Stimulated activated CD8-positive, alpha-beta memory T cell treated with anti-CD3 and anti-CD28 coated beads, Interleukin-4, amount 100 ng/mL, for 48 hours (primary cell): Measurements from ENCODE around the gene PGLYRP1.
A peak's percentile ranks its signal among the peaks of the same experiment; 100 is the strongest.

Source experiments
- DNase-seq: peaks from one replicate; pipeline ENCODE4 v3.0.0-alpha.2; 2020

PGLYRP1 gene, protein sequence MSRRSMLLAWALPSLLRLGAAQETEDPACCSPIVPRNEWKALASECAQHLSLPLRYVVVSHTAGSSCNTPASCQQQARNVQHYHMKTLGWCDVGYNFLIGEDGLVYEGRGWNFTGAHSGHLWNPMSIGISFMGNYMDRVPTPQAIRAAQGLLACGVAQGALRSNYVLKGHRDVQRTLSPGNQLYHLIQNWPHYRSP

DNA sequence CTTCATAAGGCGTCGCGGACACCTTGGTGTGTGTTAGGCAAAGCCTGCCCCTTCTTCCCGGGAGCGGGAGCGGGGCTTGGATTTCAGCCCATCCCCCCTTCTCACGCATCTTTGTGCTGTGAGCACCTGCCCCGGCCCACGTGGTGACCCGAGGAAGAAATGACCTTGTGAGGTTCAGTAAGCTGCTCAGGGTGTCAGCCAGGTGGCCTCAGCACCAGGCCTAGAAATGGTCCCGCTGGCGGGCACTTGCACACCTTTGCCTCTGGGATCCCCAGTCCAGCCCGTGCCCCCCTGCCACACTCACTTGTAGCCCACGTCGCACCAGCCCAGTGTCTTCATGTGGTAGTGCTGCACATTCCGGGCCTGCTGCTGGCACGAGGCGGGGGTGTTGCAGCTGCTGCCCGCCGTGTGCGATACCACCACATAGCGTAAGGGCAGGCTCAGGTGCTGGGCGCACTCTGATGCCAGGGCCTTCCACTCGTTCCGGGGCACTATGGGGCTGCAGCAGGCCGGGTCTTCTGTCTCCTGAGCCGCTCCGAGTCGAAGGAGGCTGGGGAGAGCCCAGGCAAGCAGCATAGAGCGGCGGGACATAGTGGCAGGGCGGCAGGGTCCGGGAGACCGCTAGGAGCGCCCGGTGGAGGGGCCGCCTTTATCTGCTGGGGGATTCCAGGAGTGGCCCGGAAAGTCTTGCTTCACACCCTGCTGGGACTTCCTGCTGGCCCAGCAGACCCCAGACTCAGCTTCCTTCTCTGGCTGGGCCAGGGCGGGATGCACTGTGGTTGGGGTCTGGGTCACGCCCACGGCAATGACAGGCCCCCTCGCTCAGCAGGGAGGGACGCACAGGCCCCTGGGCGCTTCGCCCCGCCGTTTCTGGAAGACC is at the start of gene PGLYRP1:
PGLYRP1 (minus strand) TSS at position 623 of the 880 bp plus-strand sequence; CDS start at position 591, 32 bp downstream.
- no peak for DNase-seq

DNA sequence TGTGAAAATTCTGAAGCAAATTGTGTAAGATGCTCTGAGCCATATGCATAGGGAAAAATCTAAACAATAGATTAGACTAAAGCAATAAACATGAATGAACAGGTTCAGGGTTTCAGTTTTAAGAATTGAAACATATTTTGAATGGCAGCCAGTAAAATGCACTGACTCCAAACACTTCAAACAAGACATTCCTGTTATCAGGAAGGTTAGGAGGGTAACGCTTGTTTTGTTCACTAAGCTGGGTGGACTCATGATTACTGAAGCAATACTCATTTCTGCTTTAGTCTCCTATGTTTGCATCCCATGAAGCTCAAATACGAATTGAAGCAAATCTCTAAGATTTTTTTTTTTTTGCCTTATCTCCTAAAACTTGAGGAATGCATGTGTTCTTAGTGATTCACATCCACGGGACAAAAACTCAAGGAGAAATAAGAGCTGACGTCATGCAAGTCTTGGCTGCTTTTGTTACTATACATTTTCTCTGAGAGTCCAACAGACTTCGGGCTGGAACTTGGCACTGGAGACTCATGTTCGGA is 47.0 kb upstream of the PGLYRP1 start:
- DNase-seq: no peak

DNA sequence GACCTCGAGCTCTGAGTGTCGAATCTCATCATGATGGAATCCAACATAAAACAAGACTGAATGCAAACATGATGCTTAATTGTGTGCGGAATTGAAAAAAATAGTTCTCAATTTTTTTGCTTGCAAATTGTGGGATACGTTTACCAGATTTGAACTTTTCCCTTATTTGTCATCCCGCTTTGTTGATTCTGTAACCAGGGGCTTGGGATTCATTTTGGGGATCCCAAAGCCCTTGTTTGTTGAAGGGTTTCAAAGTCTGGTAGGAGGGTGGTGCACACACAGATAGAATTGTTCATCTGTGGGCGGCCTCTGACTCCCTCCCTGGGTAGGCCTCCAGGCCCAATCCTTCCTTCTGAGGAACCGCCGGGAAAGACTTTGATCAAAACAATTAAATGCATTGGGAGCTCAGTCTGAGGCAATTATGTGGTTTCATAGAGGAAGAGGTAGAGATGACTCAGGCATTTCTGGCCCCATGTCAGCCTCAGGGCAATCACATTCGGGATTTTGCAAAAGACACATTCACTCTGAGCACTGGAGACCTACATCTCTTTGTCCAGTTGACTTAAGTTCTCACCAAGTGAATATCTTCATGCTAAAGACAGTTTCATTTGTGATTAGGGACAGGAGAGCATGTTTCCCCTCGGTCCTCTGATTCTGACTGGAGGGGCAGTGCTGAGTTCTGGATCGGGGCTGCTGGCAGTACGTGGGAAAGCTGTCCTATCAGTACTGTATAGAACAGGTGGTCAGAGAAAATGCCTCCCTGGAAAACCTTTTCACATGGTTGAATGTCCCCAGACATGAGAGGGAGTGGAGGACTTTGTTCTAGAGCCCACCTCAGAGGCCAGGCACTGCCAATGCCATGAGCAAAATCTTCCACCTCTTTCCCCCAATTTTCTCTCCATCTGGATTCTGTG is 45.7 kb upstream of the PGLYRP1 start:
- no peak for DNase-seq

DNA sequence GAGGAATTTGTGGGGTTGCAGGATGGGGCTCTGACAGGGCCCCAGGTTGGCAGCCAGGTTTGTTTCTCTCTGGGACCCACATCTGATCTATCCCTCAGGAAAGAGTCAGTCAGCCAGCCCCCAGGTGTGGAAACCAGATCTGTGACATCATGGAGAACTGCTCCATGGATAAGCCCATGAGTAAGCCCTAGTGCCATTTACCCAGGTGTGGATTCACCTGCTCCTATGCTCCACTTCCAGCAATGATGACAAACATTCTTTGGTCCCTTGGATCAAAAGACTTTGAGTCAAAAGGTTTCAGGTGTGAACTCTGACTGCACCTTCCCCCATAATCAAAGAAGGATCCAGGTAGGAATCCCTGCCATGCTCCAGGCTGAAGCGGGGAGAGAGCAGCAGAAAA is 44.8 kb upstream of the PGLYRP1 start:
- DNase-seq: no peak

DNA sequence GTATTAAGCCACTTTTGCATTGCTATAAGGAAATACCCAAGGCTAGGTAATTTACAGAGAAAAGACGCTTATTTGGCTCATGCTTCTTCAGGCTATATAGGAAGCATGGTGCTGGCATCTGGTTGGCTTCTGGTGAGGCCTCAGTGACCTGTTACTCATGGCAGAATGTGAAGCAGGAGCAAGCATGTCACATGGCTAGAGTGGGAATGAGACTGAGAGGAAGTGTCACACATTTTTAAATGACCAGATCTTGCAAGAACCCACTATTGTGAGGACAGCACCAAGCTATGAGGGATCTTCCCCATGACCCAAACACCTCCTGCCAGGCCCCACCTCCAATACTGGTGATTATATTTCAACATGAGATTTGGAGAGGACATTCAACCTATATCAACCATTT is 43.6 kb upstream of the PGLYRP1 start:
- no peak for DNase-seq

DNA sequence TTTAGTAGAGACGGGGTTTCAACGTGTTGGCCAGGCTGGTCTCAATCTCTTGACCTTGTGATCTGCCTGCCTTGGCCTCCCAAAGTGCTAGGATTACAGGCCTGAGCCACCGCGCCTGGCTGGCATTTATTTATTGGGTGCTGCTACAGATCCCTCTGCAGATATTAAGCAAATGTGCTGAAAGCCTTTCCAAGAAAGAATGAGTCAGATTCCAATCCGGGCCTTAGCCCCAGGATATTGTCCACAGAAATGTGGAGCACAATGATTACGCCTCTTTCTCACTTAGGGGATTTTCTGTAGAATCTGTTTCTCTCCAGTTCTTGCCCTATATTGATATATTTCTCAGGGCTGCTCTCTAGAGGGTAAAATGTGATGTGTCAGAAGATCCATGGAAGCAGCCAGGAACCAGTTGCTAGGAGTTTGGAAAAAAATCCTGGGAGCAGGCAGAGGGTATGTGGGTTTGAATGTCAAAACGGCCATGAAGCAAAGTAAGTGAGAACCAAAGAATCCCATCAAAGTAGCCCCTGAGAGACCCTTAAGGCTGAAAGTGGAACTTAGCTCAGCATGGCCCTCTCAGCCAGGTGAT is 42.7 kb upstream of the PGLYRP1 start:
- no peak for DNase-seq

DNA sequence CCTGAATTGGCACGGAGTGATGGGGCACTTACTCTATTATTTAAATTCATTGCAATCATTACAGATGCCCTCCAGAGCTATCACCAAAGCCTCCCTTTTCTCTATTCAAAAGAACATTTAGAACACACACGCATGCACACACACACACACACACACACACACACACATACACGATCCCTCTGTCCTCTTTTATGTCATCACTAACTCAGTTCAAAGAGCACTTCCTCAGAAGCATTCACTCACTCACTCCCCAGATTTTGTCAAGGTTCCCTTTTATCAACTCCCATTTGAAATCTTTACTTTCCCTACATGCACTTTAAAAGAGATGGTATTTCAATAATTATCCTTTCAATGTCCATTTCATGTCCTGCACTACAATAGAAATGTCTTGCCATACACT is 40.3 kb upstream of the PGLYRP1 start:
- no peak for DNase-seq

DNA sequence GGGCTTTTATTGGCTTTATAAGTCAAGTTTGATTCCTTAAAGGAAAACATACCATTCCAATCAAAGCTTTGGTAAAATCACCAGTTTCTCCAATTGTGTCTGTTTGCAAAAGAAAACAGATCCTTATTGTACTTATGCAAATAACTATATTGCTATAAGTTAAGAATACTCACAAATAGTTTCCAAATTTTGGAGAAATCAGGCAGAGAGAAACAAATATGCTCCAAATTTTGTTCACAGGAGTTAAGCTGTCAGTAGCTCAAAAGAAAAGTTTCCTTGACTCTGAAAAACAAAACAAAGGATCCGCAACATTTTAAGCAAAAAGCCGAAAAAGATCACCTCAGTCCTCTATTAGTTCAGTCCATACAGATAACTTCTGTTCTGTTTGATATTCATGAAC is 37.2 kb upstream of the PGLYRP1 start:
- no peak for DNase-seq

DNA sequence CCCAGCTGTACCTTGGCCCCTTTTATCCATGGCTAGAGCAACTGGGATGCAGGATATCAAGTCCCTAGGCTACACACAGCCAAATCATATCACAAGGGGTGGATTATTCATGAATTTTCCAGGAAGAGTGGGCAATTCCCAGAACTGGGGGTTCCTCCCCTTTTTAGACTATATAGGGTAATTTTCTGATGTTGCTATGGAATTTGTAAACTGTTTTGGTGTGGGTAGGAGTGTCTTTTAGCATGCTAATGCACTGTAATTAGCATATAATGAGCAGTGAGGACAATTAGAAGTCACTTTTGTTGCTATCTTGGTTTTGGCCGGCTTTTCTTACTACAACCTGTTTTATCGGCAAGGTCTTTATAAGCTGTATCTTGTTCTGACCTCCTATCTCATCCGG is 35.9 kb upstream of the PGLYRP1 start:
- DNase-seq: no peak

DNA sequence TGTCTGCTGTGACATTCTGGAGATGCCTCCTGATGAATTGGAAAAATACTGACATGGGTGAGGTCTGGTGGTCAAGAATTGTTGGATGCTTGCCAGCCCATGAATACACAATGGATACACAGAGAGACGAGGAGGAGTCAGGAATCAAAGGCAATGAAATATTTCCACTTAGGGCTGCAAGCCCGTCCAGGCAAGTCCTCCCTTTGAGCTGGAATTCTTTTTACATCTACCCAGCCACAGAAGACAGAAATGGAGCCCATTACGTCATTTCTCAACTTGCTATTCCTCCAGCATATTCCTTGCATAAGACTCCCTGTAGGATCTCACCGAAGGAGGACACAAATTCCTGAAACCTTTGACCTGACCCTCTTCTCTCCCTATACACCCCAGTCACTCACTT is 33.7 kb upstream of the PGLYRP1 start:
- DNase-seq: no peak

DNA sequence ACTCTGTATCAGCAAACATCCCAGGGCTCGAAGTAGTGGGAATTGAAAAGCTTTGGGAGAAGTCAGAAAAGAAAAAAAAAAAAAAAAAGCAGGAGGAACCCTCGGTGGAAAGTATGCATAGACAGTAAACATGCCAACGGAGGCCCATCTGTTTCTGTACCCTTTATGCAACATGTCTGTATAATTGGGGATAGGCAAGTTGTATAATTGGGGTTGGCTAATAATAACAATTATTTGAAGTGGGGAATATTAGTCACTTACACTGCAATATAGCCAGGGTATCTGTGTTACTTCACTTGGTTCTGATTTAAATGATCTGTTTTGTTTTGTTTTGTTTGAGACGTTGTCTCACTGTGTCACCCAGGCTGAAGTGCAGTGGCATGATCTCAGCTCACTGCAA is 30.0 kb upstream of the PGLYRP1 start:
- no peak for DNase-seq

DNA sequence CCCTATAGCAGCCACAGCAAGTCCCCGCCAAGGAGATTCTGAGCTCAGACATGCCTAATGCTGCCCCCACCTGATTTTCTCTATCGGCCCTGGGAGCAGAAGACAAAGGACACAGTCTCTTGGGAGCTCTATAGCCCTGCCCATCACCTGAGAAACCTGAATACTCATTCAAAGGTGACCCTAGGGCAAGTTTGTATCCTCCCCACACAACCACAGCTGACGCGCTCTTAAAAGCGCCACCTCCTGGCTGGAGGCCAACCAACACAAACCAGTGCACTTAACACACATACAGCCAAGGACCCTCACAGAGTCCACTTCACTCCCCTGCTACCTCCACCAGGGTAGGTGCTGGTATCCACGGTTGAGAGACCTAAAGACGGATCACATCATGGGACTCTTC is 26.7 kb upstream of the PGLYRP1 start:
- peak; percentile 29 for DNase-seq

DNA sequence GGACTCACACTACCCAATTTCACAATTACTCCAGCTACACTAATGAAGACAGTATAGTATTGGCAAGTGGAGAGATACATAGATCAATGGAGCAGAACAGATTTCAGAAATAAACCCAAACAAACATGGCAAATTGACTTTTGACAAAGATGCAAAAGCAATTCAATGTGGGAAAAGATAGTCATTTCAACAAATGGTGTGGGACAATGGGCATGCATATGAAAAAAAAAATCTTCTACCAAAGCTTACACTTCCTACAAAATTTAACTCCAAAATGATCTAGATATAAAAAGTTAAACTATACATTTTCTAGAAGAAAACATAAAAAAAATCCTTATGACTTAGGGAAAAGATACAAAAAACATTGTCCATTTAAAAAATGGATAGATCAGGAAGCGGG is 20.7 kb upstream of the PGLYRP1 start:
- DNase-seq: no peak

DNA sequence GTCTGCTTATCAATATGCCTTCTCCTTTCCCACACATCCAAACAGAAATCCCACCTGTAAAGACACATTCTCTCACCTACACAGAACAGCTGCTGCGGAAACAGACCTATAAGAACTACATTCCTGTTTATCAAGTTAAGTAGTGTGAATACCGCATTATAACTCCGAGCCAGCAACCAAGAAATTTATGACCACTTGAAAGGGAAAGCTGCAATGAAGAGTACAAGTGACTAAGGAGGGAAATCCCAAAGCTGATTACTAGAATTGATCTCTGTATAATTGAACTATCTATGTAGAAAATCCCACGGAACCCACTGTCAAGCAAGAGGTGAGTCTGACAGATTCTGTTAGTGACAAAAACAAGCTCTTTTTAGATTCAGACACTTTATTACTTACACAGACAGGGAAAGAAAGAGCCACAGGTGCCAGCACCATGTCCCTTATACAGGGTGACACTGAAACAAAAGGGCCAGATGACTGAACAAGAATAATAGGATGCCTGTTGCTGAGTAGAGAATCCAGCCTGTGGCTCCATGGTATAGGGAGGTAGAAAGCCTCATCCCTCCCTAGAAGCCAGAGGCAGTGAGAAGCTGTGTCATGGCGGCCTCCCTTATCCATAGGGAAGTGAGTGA is 19.5 kb upstream of the PGLYRP1 start:
- DNase-seq: no peak

DNA sequence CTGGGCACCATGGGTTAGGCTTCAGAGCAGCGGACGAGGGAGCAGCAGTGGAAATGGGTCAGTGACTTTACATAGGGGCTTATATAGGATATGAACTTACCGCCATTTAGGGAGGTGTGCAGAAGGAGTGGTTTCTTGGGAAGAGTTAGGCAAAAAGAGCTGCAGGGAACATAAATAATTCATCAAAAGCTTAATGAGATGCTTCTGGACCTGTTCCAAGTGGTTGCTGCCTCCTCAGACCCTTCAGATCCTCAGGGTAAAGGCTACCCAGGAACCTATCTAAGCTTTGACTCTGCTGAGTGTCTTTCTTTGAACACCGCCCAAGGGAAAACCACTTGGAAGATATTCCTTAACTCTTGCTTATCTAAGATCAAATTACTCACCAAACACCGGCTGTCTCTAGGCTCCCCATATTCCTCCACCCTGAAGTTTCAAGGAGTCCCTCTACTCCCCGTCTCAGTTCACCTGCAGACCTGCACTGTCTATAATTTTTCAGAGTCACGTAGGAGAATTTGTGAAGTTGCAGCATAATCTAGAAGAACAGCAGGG is 18.2 kb upstream of the PGLYRP1 start, which contains the start of gene IGFL4:
IGFL4 (minus strand) TSS at position 51 of the 549 bp plus-strand sequence; CDS start at position 11, 40 bp downstream.
- DNase-seq: no peak

DNA sequence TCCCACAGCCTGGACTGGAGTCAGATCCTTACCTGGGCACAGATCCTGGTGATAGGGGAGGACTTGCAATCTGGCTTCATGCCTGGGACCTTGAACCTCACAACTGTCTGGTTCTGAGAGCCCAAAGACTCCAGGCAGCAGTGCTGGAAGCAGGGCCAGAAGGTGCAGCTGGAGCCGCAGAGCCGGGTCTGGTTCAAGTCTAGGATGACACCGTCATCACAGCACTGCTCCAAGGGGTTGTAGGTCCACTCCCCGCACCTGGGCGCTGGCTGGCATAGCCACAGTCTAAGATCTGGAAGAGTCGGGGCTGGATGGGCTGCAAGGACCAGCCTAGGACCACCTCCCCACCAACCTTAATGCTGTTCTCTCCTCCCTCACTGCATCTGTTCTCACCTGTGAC is 17.3 kb upstream of the PGLYRP1 start:
- no peak for DNase-seq

DNA sequence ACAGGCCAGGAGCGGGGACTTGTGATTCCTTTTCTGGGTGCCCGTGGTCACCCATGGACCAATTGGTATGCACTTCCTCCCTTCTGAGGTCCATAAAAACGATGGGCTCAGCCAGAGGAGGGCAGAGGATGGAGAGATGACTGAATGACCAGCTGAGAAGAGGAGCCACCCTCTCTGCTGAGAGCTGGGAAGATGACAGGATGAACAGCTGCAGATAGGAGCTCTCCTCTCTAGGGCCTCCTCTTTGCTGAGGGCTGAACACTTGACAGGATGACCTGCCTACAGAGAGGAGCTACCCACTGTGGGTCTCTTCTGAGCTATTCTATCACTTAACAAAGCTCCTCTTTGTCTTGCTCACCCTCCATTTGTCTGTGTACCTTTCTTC is 13.9 kb upstream of the PGLYRP1 start:
- no peak for DNase-seq

DNA sequence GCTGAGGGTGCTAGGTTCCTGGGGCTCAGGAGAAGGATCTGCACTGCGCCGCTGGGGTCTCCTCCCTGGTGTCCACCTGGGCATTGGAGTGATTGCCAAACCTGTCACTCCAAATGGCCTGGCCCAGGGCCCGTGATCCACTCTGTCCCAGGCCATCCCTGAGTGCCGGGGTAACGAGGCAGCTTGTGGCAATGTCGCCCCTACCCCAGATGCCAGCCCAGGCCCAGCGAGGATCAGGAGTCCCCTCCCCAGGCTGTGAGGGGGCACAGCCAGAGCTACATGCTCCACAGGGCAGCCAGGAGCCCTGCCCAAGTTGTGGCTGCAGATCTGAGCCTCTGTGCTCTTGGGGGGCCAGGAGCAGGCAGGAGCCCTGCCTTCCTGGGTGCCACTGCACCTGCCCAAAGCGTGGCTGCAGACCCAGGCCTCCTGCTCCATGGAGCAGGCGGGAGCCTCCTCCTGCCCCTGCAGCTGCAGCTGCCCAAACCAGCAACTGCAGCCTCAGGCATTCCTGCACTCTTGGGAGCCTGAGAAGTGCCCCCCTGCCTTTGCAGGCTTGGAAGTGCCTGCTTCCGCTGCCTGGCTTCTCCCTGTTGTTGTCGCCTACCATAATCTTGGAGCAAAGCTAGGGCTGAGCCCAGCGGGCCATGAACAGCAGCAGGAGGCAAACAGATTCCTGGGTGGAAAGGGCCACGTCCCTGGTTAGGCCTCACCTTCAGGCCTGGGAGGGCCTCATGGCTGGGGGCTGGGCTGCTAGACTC is 13.3 kb upstream of the PGLYRP1 start:
- DNase-seq: no peak

DNA sequence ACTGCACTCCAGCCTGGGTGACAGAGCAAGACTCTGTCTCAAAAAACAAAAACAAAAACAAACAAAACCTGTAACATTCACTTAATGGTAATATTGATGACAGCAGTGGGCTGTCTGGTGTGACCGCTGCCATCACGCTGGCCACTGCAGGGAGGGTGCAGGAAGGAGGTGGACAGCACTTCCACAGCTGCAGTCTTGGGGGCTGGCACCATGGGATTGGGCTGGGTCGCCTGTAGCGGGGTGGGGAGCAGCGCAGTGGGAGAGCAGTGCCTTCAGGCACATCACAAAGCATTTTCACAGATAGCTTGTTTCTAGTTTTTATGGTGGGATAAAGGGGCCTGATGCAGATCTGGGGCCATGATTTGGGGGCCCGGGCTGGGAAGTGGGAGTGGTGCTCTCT is 12.7 kb upstream of the PGLYRP1 start:
- DNase-seq: no peak

DNA sequence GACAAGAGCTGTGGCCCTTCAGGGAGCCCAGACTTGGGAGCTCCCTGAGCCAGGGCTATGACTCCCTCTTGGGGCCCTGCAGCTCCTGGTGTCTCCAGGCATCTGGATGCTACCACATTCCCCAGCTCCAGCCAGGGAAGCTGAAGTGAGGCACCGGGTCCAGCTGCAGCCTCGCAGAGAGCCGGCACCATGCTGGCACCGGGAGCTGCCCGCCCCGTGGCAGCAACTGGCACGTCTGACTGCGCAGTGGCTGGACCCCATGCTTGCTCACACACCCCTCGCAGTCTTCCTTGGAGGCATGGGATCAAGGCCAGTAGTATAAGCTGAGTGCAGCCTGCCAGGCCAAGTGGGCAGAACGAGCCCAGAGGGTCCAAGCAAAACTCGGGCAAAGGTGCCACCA is 10.5 kb upstream of the PGLYRP1 start:
- no peak for DNase-seq

DNA sequence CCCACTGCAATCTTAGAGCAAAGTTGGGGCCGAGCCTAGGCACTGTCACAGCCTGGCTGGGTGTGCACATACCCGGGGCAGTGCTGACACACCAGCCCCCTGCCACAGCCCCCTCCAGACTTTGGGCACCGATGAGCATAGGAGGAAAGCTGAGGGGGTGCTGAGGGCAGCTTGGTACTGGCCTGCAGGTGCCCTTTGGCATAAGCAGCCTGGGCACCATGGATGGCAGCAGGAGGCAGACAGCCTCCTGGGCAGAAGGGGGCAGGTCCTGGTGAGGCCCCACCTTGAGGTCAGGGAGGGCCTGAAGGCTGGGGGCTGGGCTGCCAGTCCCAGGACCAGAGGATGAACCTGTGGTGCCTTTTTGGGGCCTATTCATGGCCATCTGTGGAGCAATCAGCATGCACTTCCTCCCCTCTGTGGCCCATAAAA is 9.8 kb upstream of the PGLYRP1 start:
- DNase-seq: no peak
